OCI-LY3 (cell line): Measurements from ENCODE around the gene EHD3.
A peak's percentile ranks its signal among the peaks of the same experiment; 100 is the strongest.

Experiments
- H2AFZ ChIP-seq: fragments of 200-600, 300-600 bp; shearing (Covaris generic); 2 replicates; pipeline ENCODE4 v1.6.0; 2014; ENCODE audit warnings: antibody characterized with exemption, low read depth, low read length
- H3K27ac ChIP-seq: fragments of 200-600, 300-600 bp; sonication (generic); 2 replicates; pipeline ENCODE4 v1.5.1; 2014; ENCODE audit warnings: mild to moderate bottlenecking, low read length, moderate library complexity, mixed read lengths
- H3K27me3 ChIP-seq: fragments of 200-600, 300-600 bp; sonication (generic); 2 replicates; pipeline ENCODE4 v1.6.1; 2014; ENCODE audit warnings: low read depth, low read length, mixed read lengths
- H3K36me3 ChIP-seq: fragments of 200-600, 300-600 bp; sonication (generic); replicated peaks from 2 replicates; pipeline ENCODE3; 2014; ENCODE audit warnings: low read depth, low read length, mixed read lengths
- H3K4me1 ChIP-seq: fragments of 300-600, 200-600 bp; sonication (generic); 2 replicates; pipeline ENCODE4 v1.6.1; 2014; ENCODE audit warnings: low read length, mixed read lengths
- H3K4me2 ChIP-seq: fragments of 200-600, 300-600 bp; sonication (generic); 2 replicates; pipeline ENCODE4 v1.6.1; 2014; ENCODE audit warnings: low read length, mixed read lengths
- H3K4me3 ChIP-seq: fragments of 300-600, 200-600 bp; sonication (generic); 2 replicates; pipeline ENCODE4 v1.5.1; 2014; ENCODE audit warnings: antibody characterized with exemption, mild to moderate bottlenecking, low read length, moderate library complexity
- H3K79me2 ChIP-seq: fragments of 300-600, 200-600 bp; shearing (Covaris generic); 2 replicates; pipeline ENCODE4 v1.6.1; 2014; ENCODE audit warnings: mild to moderate bottlenecking, low read length, mixed read lengths
- H3K9ac ChIP-seq: fragments of 300-600, 200-600 bp; shearing (Covaris generic); 2 replicates; pipeline ENCODE4 v1.6.0; 2014; ENCODE audit warnings: mild to moderate bottlenecking, low read length, moderate library complexity
- H3K9me3 ChIP-seq: fragments of 200-600, 300-600 bp; shearing (Covaris generic); 2 replicates; pipeline ENCODE4 v1.6.1; 2014; ENCODE audit warnings: low read length, mixed read lengths; ENCODE audit not compliant: insufficient read depth
- H4K20me1 ChIP-seq: fragments of 200-600, 300-600 bp; sonication (generic); 2 replicates; pipeline ENCODE4 v1.6.1; 2016; ENCODE audit warnings: low read length, mixed read lengths; ENCODE audit not compliant: insufficient read depth
- EZH2phosphoT487 ChIP-seq: fragments of 200-600 bp; shearing (Covaris generic); IDR thresholded peaks from 2 replicates; pipeline ENCODE4 v1.6.1; 2018; ENCODE audit warnings: antibody characterized with exemption, mixed run types, low read depth
- TF ChIP-seq, protein P1 (sequence below): fragments of 200-600, 300-600 bp; sonication (generic); IDR thresholded peaks from 2 replicates; pipeline ENCODE4 v1.5.1; 2014; ENCODE audit warnings: antibody characterized with exemption, low read length, low read depth

The EHD3 gene

DNA sequence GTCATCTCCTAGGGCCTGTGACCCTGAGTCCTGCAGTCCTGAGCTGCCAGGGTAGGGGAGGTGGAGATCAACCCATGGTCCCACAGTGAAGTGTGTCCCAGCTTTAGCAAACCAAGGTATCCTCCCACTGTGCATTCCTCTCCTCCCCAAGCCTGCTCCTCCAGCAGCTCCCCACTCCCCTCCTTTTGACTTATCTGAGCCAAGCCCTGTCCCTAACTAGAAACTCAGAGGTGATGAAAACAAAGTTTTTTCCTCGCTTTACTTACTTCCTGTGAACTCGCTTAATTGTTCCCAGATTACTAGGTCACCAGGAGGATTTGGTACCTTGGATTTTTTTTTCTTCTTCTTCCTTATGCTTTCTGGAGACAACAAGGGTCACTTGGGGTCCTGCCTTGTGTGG lies 80.8 kb downstream of the EHD3 start:
- Histone ChIP-seq H3K27ac (no peak overlapping the region), H3K4me2 (no peak overlapping the region), H3K4me3 (no peak overlapping the region), H3K9me3 (no peaks in the 10 kb centered on the region), H3K79me2 (no peaks in the 10 kb centered on the region), H3K4me1 (peaks cover 24% of the 10 kb centered on the region), H3K36me3 (no peaks in the 10 kb centered on the region), H3K27me3 (no peaks in the 10 kb centered on the region), H2AFZ (no peak overlapping the region), H3K9ac (no peak overlapping the region), H4K20me1 (no peaks in the 10 kb centered on the region)
- TF ChIP-seq, protein P1, sequence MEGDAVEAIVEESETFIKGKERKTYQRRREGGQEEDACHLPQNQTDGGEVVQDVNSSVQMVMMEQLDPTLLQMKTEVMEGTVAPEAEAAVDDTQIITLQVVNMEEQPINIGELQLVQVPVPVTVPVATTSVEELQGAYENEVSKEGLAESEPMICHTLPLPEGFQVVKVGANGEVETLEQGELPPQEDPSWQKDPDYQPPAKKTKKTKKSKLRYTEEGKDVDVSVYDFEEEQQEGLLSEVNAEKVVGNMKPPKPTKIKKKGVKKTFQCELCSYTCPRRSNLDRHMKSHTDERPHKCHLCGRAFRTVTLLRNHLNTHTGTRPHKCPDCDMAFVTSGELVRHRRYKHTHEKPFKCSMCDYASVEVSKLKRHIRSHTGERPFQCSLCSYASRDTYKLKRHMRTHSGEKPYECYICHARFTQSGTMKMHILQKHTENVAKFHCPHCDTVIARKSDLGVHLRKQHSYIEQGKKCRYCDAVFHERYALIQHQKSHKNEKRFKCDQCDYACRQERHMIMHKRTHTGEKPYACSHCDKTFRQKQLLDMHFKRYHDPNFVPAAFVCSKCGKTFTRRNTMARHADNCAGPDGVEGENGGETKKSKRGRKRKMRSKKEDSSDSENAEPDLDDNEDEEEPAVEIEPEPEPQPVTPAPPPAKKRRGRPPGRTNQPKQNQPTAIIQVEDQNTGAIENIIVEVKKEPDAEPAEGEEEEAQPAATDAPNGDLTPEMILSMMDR, result no peak
- no peak for TF ChIP-seq EZH2phosphoT487

DNA sequence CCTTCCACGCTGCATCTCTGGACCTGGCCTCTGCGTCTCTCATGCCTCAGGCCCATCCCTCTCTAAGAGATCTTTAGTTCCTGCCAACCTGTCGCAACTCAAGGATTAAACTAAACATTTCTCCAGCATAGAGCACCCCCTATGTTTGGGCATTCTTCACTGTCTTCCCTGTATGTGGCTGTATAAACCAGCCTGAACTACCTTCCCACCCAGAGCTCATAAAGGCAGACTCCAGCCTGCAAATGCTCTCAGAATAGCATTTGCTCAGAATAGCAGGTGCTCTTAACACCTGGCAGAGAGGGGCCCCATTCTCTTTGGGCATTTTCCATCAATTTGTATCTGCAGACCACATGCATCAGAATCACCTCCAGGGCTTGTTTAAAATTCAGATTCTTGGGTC lies 83.4 kb downstream of the EHD3 start:
- Histone ChIP-seq H3K4me2 (no peak overlapping the region), H3K9me3 (no peaks in the 10 kb centered on the region), H3K27ac (no peak overlapping the region)

DNA sequence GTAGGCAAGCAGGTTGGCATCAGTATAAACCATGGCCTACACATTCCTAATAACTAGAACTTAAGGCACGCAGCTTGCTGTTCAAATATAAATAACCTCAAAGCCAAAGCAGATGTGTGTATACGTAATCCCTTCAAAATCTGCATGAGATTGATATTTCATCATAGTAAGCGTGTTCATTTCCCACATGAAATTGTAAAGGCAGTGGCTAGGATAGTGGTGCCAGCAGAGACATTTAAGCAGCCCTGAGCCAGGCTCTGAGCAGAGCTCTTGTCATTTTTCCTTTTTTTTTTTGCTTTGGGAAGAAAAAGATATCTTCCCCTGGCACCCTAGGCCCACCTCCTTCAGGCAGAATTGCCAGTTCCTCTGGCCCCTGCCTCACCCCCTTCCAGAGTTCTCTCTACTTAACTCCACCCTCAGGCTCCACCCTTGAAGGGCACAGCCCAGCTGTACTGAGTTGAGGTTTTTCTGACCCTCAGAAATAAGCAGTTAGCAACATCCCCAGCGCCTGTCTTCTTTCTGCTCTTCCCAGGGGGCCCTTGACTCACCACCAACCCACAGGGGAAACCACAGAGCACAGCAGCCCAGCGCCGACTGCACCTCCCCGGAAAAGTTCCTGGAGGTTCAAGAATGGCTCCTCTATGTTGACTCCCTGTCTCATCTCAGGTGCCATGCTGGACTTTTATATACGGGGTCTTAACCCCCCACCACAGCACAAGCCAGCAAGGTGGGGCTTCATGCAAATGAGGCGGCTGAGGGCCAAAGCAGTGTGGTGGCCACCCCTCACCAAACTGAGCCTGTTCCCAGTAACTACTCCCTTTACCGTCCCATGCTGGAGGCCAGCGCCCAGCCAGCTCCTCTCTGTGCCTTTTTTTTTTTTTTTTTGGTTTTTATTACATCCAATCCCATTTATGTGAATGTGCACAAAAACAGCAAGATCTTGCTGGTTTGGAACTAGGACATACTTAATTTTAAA lies 84.7 kb downstream of the EHD3 start:
- Histone ChIP-seq H3K36me3 (no peaks in the 10 kb centered on the region), H3K27me3 (no peaks in the 10 kb centered on the region), H3K27ac (no peak overlapping the region), H4K20me1 (no peaks in the 10 kb centered on the region), H3K79me2 (no peaks in the 10 kb centered on the region), H3K4me3 (peak overlapping the region; percentile 41; the same call in 1 of the 2 replicates), H3K4me1 (peaks cover 34% of the 10 kb centered on the region), H3K9me3 (no peaks in the 10 kb centered on the region), H2AFZ (peak overlapping the region; percentile 84; the same call in 1 of the 2 replicates), H3K4me2 (peak overlapping the region; percentile 66), H3K9ac (no peak overlapping the region)
- no peak for TF ChIP-seq EZH2phosphoT487
- TF ChIP-seq, protein P1, result no peak

More for the DNA sequence above, 83.4 kb downstream of the EHD3 start:
- Histone ChIP-seq H3K36me3 (no peaks in the 10 kb centered on the region), H2AFZ (no peak overlapping the region), H4K20me1 (no peaks in the 10 kb centered on the region), H3K79me2 (no peaks in the 10 kb centered on the region), H3K4me3 (no peak overlapping the region), H3K4me1 (peaks cover 27% of the 10 kb centered on the region), H3K9ac (no peak overlapping the region), H3K27me3 (no peaks in the 10 kb centered on the region)
- TF ChIP-seq EZH2phosphoT487, result no peak
- TF ChIP-seq, protein P1, result peak; percentile 26; the same call in 1 of the 2 replicates
